PC-9 (cell line): Measurements from ENCODE around the gene LPIN2. TPM values are rescaled to one million over a fixed set of nuclear protein-coding genes. Genes with fewer than 3 reads are reported as not detected.

ENCODE experiments used
- BruUV-seq: library from RNA; stranded (reverse); fragments of 400-500 nt; replicated peaks from 2 replicates; lab custom pipeline; 2021; lab: Mats Ljungman, UMichigan
- CTCF ChIA-PET: fragments of 300-600 bp; sonication (Branson Sonifier 250); formaldehyde crosslinking; loops from one replicate; lab custom pipeline; 2022; ENCODE audit warnings: antibody characterized with exemption; lab: Charles Lee
- POLR2A ChIA-PET: fragments of 300-600 bp; sonication (Branson Sonifier 250); formaldehyde crosslinking; loops from one replicate; lab custom pipeline; 2022; ENCODE audit warnings: antibody characterized with exemption; ENCODE audit not compliant: unreplicated experiment; lab: Charles Lee
- DNase-seq, 2 experiments: peaks; one replicate each; pipeline versions ENCODE4 v3.0.0 to v3.0.0-alpha.2; 2015 to 2022; ENCODE audit warnings: mixed read lengths in 1 of 2
- H2AFZ ChIP-seq: fragments of 200-600 bp; sonication (generic); 2 replicates; pipeline ENCODE4 v1.8.1; 2017; ENCODE audit warnings: antibody characterized with exemption
- H3F3A ChIP-seq: fragments of 200-600 bp; sonication (generic); 2 replicates; pipeline ENCODE4 v1.8.1; 2017; ENCODE audit warnings: antibody characterized with exemption, mild to moderate bottlenecking, low read depth; ENCODE audit not compliant: insufficient read depth
- H3K27ac ChIP-seq: fragments of 200-600 bp; sonication (generic); 2 replicates; pipeline ENCODE4 v1.6.1; 2016; ENCODE audit warnings: mixed run types
- H3K27me3 ChIP-seq: fragments of 200-600 bp; sonication (generic); 2 replicates; pipeline ENCODE4 v1.6.1; 2016; ENCODE audit warnings: low read depth, mixed run types; ENCODE audit not compliant: insufficient read depth
- H3K36me3 ChIP-seq: fragments of 200-600 bp; sonication (generic); 2 replicates; pipeline ENCODE4 v1.6.1; 2016; ENCODE audit warnings: low read depth, mixed run types
- H3K4me1 ChIP-seq: fragments of 200-600 bp; sonication (generic); replicated peaks from 2 replicates; pipeline ENCODE4 v1.6.1; 2016; ENCODE audit warnings: mixed run types; ENCODE audit not compliant: insufficient read depth
- H3K4me2 ChIP-seq: fragments of 200-600 bp; sonication (generic); 2 replicates; pipeline ENCODE4 v1.6.1; 2017; ENCODE audit warnings: mixed run types
- H3K4me3 ChIP-seq: fragments of 200-600 bp; sonication (generic); 2 replicates; pipeline ENCODE4 v1.6.1; 2016; ENCODE audit warnings: mixed run types
- H3K79me2 ChIP-seq: fragments of 200-600 bp; sonication (generic); 2 replicates; pipeline ENCODE4 v1.6.1; 2017; ENCODE audit warnings: low read depth, mixed run types
- H3K9me2 ChIP-seq: fragments of 200-600 bp; sonication (generic); 2 replicates; pipeline ENCODE4 v1.8.1; 2017; ENCODE audit warnings: mild to moderate bottlenecking; ENCODE audit not compliant: insufficient read depth
- H3K9me3 ChIP-seq: fragments of 200-600 bp; sonication (generic); 2 replicates; pipeline ENCODE4 v1.8.1; 2016; ENCODE audit warnings: low read depth; ENCODE audit not compliant: insufficient read depth
- H4K20me1 ChIP-seq: fragments of 200-600 bp; sonication (generic); 2 replicates; pipeline ENCODE4 v1.8.1; 2017; ENCODE audit not compliant: insufficient read depth
- EZH2 ChIP-seq: fragments of 200-600 bp; sonication (generic); IDR thresholded peaks from 2 replicates; pipeline ENCODE4 v1.8.0; 2017; ENCODE audit warnings: antibody characterized with exemption, low read depth
- intact Hi-C: fragments of 100-400 bp; cut with micrococcal nuclease; formaldehyde crosslinking; loops from one replicate; pipeline ENCODE4 v1.10.0; 2022; ENCODE audit not compliant: unreplicated experiment
- total RNA-seq: library from RNA; stranded (reverse); gene quantifications from 2 replicates; pipeline ENCODE4 v1.2.3, GENCODE V29; 2021
- TF ChIP-seq, protein P1 (sequence below): fragments of 200-600 bp; sonication (generic); conservative IDR thresholded peaks from 2 replicates; pipeline ENCODE4 v1.6.1; 2017; ENCODE audit warnings: mixed run types, antibody characterized with exemption, mild to moderate bottlenecking, moderate library complexity

Gene LPIN2
- total RNA-seq, 1 experiment from 2014 or later, result 15.0 TPM

DNA sequence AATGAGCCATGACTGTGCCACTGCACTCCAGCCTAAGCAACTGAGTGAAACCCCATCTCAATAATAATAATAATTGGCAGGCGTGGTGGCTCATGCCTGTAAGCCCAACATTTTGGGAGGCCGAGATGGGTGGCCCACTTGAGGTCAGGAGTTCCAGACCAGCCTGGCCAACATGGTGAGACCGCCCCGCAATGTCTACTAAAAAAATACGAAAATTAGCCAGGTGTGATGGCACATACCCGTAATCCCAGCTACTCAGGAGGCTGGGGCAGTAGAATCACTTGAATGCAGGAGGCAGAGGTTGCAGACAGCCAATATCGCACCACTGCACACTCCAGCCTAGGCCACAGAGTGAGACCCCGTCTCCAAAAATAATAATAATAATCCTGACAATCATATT is 27.9 kb upstream of the LPIN2 start:
- Histone ChIP-seq H3K4me2 (no peak overlapping the region), H3K9me2 (no peaks in the 10 kb centered on the region), H3K36me3 (no peaks in the 10 kb centered on the region), H3K9me3 (no peaks in the 10 kb centered on the region), H3K4me3 (no peak overlapping the region), H3K27ac (no peak overlapping the region), H3F3A (peaks cover 19% of the 10 kb centered on the region), H4K20me1 (no peaks in the 10 kb centered on the region), H3K4me1 (peaks cover 32% of the 10 kb centered on the region), H3K27me3 (no peaks in the 10 kb centered on the region), H2AFZ (no peak overlapping the region), H3K79me2 (no peaks in the 10 kb centered on the region)
- ChIA-PET CTCF (no interaction called here), POLR2A (interaction anchor here (0.6 kb wide), 1 partner anchor 236 kb away, joined by 26 read pairs; no protein-coding TSS in a partner anchor)
- intact Hi-C loops, result no loop called here
- no TSS peak for BruUV-seq
- TF ChIP-seq EZH2, result no peak
- TF ChIP-seq, protein P1, sequence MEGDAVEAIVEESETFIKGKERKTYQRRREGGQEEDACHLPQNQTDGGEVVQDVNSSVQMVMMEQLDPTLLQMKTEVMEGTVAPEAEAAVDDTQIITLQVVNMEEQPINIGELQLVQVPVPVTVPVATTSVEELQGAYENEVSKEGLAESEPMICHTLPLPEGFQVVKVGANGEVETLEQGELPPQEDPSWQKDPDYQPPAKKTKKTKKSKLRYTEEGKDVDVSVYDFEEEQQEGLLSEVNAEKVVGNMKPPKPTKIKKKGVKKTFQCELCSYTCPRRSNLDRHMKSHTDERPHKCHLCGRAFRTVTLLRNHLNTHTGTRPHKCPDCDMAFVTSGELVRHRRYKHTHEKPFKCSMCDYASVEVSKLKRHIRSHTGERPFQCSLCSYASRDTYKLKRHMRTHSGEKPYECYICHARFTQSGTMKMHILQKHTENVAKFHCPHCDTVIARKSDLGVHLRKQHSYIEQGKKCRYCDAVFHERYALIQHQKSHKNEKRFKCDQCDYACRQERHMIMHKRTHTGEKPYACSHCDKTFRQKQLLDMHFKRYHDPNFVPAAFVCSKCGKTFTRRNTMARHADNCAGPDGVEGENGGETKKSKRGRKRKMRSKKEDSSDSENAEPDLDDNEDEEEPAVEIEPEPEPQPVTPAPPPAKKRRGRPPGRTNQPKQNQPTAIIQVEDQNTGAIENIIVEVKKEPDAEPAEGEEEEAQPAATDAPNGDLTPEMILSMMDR, result no peak
- no peak for DNase-seq

DNA sequence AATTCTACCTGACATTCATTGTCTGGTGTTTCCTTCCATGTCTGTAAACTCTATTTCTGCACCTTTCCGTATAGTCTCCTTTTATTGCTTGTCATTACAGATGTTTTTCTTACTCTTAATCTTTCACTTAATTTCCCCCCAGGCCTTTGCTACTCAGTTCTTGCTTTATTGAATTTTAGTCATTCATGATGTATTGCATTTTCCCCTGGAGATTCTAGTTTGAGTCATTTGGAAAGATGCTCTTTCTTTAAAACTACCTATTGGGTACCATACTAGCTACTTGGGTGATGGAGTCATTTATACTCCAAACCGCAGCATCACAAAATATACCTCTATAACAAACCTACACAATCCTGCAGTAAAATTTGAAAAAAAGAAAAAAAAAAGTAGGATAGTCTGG is 27.2 kb upstream of the LPIN2 start:
- no TSS peak for BruUV-seq
- peaks cover 15% of the 10 kb centered on the region for H3F3A ChIP-seq
- intact Hi-C loops, result no loop called here
- POLR2A ChIA-PET, result interaction anchor here (0.6 kb wide), 1 partner anchor 236 kb away, joined by 26 read pairs; no protein-coding TSS in a partner anchor
- H4K20me1 ChIP-seq, result no peaks in the 10 kb centered on the region
- H3K36me3 ChIP-seq, result no peaks in the 10 kb centered on the region
- no peaks in the 10 kb centered on the region for H3K27me3 ChIP-seq
- H3K4me3 ChIP-seq, result no peak overlapping the region
- H3K79me2 ChIP-seq, result no peaks in the 10 kb centered on the region
- TF ChIP-seq EZH2, result no peak
- TF ChIP-seq, protein P1, result no peak
- no peak overlapping the region for H2AFZ ChIP-seq
- H3K27ac ChIP-seq, result no peak overlapping the region
- CTCF ChIA-PET, result interaction anchor here (0.7 kb wide), 1 partner anchor 20 kb away, joined by 3 read pairs; no protein-coding TSS in a partner anchor
- no peaks in the 10 kb centered on the region for H3K9me2 ChIP-seq
- peaks cover 27% of the 10 kb centered on the region for H3K4me1 ChIP-seq
- H3K4me2 ChIP-seq, result no peak overlapping the region
- no peak for DNase-seq
- H3K9me3 ChIP-seq, result no peaks in the 10 kb centered on the region

DNA sequence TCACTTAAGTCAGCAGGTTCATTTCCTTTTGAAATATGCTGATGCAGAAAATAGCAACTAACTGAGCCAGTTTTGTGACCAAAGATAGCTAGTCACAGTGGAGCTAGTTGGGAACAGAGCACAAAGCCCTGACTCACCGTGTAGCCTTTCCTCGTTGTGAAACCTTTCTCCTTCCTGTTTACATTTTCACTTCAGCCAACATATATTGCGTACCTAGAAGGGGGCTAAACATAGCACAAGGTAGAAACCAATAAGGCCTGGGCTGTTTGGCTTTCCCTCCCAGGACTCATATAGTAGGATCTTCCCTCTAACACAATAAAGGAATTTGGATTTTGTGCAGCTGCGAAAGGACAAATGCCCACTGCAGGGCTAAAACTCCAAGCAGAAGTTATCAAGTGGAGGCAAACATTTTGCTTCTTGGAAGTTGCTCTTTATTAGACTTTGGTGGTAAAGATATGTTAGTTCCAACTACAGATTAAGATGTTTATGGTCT is 24.5 kb upstream of the LPIN2 start:
- ChIA-PET POLR2A (interaction anchor here (0.6 to 0.7 kb wide), 5 partner anchors 58 to 917 kb away, joined by 3 to 5 read pairs (median 5); no protein-coding TSS in a partner anchor), CTCF (interaction anchor here (0.5 to 1.3 kb wide), 4 partner anchors 22 to 161 kb away, joined by 3 to 6 read pairs (median 4); no protein-coding TSS in a partner anchor)
- no peaks in the 10 kb centered on the region for H3K27me3 ChIP-seq
- H3K27ac ChIP-seq, result peak overlapping the region; percentile 91
- TF ChIP-seq, protein P1, result no peak
- no peak for TF ChIP-seq EZH2
- H3K9me2 ChIP-seq, result no peaks in the 10 kb centered on the region
- no peaks in the 10 kb centered on the region for H3K79me2 ChIP-seq
- peaks cover 10% of the 10 kb centered on the region for H3F3A ChIP-seq
- intact Hi-C loops, result loop anchor here (1.0 kb wide), 1 partner anchor 22 kb away; no protein-coding TSS in a partner anchor
- H4K20me1 ChIP-seq, result no peaks in the 10 kb centered on the region
- H3K9me3 ChIP-seq, result no peaks in the 10 kb centered on the region
- peak overlapping the region; percentile 66 for H3K4me2 ChIP-seq
- peaks cover 22% of the 10 kb centered on the region for H3K4me1 ChIP-seq
- H3K4me3 ChIP-seq, result no peak overlapping the region
- BruUV-seq, result no TSS peak
- DNase-seq, result peak; percentile 65 to 95
- H3K36me3 ChIP-seq, result no peaks in the 10 kb centered on the region
- H2AFZ ChIP-seq, result peak overlapping the region; percentile 64; the same call in 1 of the 2 replicates
